ENCODE data around the gene ZNF256.

DNA sequence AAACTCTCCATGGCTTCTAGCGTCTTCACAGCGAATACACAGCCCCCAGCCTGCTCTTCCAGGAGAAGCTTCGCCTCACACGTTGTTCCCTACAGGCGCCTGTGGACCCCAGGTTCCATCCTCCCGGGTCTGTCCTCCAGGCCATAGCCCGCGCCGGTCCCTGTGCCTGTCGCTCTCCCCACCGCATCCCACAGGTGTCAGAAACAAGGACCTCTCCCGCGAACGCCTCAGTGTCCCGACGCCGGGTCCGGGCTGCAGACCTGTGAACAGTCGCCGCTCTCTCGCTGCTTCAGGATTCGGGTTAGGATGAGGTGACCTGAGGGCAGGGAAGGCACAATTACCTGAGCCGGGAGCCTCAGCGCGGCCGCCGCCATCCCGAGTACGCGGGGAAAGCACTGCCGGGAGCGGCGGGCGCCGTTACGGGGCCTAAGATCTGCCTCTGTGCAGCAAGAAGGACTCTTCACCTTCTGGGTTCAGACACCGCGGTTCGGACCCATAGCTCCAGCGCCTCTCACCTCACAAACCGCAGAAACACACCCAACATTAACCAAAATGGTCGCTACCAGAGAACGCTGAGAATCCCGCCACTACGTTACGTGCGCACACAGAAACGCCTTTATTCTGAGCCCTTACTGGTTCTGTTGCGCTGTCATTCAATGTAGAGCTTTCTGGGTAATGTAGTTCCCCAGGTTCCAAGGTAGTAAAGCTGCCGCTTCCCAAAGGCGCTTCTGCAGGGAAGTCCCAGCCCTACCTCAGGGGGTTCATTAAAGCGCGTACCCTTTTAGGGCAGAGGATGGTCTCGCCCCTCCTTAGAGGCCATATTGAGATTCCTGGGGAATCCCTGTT is 12.5 kb downstream of the ZNF256 start, which contains the start of gene ZNF418:
- TF ChIP-seq CTCF (IDR thresholded peaks at IDR 0.05) (no peak), POLR2A (IDR thresholded peaks at IDR 0.05) (no peak)
